Breast epithelium (tissue), 3 donors: Measurements from ENCODE around the gene ZC3H15.

Experiments used
- POLR2A ChIP-seq: fragments of 450-650 bp; IDR thresholded peaks from one replicate; pipeline ENCODE4 v1.6.1; 2016; ENCODE audit warnings: antibody characterized with exemption, mild to moderate bottlenecking, moderate library complexity
- TF ChIP-seq, protein P1 (sequence below), 3 donors: fragments of 450-650 bp; IDR thresholded peaks; one replicate each; pipeline ENCODE4 v1.5.1; 2016 to 2017; ENCODE audit warnings: antibody characterized with exemption in 3 of 3, mild to moderate bottlenecking in 3 of 3, moderate library complexity in 3 of 3

GRCh38 chr2:186508263-186508662 is 22.2 kb downstream of the ZC3H15 start:
- TF ChIP-seq, protein P1, sequence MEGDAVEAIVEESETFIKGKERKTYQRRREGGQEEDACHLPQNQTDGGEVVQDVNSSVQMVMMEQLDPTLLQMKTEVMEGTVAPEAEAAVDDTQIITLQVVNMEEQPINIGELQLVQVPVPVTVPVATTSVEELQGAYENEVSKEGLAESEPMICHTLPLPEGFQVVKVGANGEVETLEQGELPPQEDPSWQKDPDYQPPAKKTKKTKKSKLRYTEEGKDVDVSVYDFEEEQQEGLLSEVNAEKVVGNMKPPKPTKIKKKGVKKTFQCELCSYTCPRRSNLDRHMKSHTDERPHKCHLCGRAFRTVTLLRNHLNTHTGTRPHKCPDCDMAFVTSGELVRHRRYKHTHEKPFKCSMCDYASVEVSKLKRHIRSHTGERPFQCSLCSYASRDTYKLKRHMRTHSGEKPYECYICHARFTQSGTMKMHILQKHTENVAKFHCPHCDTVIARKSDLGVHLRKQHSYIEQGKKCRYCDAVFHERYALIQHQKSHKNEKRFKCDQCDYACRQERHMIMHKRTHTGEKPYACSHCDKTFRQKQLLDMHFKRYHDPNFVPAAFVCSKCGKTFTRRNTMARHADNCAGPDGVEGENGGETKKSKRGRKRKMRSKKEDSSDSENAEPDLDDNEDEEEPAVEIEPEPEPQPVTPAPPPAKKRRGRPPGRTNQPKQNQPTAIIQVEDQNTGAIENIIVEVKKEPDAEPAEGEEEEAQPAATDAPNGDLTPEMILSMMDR (IDR thresholded peaks at IDR 0.05), result no peak
- no peak for TF ChIP-seq POLR2A
